NCI-H460 (cell line): ENCODE data around the gene TDRD7. TPM values are rescaled to one million over a fixed set of nuclear protein-coding genes. Genes with fewer than 3 reads are reported as not detected.

Experiments
- DNase-seq: peaks from one replicate; pipeline ENCODE4 v3.0.0-alpha.2; 2016; ENCODE audit warnings: low read depth; ENCODE audit errors: extremely low read depth
- polyA plus RNA-seq: library from polyadenylated mRNA; depleted of rRNA; stranded (reverse); fragments of >200 nt; gene quantifications from 2 replicates; pipeline ENCODE4 v1.2.3, GENCODE V29; 2014; cell fraction: nucleus; rRNA removed
- total RNA-seq: library from RNA; depleted of rRNA; stranded (reverse); fragments of >200 nt; shearing (Covaris generic); gene quantifications from 2 replicates; pipeline ENCODE4 v1.2.3, GENCODE V29; 2014; rRNA removed

TDRD7 gene
- total RNA-seq = 7.5 and 8.4 TPM in 2 replicates
- polyA plus RNA-seq = 6.3 and 6.9 TPM in 2 replicates

DNA sequence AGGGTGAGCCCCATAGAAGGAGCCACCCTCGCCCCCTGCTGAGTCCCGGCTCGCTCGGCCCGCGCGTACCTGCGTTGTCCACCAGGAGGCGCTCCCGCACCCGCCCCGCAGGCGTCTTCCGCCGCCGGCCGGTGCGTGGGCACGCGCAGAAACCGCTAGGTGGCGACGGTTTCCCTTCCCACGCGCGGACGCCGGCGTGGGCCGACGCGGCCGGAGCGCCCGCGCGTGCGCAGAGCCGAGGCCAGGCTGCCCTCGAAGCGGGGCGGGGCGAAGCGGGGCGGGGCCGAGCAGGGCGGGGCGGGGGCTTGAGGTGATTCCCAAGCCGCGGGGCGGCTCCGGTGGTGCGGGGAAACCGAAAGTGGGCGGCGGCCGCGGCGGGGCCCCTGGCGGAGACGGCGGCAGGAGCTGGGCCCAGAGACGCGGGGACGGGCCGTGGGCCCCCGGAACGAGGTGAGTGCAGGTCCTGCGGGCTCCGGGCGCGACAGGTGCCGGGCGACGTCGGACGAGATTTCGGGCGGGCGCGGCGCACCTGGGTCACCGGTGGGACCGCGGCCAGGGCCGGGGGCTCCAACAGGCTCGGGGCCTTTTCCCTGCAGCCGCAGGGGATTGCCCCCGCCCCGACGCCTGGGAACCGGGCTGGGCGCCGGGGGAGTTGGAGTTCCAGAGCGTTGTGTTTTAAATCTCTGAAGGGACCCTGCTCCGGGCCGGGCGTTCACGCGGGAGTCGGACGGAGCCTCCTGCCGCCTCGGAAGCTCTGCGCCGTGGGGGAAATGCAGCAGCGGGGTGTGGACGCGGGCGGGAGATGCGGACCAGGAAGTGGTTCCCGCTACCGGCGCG lies at the start of gene TDRD7:
TDRD7 (plus strand) TSS at position 308 of the 837 bp plus-strand sequence. CDS start 16,370 bp downstream, outside the sequence.
- peak; percentile 70 for DNase-seq

DNA sequence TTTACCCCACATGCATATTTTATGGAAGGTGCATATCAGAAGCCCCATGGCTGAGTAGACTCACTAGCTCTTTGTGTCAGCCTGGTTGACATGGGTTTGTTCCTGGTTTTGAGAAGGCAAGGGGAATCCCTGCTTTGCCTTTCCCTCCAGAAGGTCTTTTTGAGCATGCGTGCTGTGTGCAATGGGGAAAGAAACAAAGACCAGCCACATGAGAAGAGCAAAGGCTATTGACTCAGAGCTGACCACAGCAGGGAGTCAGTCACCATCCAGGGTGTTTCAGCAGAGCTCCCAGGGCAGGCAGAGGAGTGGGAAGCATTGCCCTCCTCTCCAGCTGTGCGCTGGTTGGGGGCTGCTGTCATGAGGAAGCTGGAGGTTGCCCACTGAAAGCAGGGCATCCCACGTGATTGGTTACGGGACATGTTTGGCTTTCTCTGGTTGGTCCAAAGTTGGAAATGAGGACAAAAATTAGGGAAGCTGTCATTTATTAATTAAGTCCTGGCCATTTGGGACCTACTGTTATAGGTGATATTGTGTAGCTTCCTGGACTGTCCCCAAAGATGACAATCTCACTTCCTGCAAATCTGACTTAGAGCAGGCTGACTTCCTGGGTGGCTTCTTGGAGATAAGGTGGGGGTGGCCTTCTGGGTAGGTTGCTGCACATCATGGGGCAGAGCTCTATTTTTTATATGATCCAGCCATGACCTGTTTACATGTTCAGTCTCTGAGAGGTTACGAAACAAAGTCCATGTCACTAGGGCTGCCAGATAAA lies 48.9 kb upstream of the TDRD7 start:
- DNase-seq = no peak

- DNase-seq = no peak
Measured at GRCh38 chr9:97363661-97364299, 48.1 kb upstream of the TDRD7 start.

- DNase-seq = no peak
Measured at GRCh38 chr9:97364769-97365490, 47.0 kb upstream of the TDRD7 start.

GRCh38 chr9:97365634-97366033 lies 46.3 kb upstream of the TDRD7 start:
- DNase-seq = no peak

DNA sequence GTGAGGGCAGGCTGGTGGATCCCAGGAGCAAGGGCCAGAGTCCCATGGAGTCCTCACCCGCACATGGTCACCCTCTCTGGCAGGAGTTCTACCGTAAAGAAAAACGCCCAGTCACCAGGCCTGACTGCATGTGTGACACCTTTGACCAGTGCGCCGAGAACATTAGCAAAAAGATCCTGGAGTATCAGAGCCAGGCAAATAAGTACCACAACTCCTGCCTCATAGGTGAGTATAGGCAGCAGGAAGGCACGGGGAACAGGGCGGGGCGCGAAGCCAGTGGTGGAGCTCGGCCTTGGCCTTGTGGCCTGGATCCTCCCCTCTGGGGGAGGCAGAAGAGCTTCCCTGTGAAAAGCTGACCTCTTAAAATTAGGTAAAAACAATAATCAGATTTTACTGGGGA lies 45.4 kb upstream of the TDRD7 start:
- DNase-seq = no peak

GRCh38 chr9:97366889-97367288 lies 45.0 kb upstream of the TDRD7 start:
- DNase-seq = no peak

- no peak for DNase-seq
Measured at GRCh38 chr9:97367729-97368128, 44.2 kb upstream of the TDRD7 start.

- no peak for DNase-seq
Measured at GRCh38 chr9:97368964-97369363, 42.9 kb upstream of the TDRD7 start.

DNA sequence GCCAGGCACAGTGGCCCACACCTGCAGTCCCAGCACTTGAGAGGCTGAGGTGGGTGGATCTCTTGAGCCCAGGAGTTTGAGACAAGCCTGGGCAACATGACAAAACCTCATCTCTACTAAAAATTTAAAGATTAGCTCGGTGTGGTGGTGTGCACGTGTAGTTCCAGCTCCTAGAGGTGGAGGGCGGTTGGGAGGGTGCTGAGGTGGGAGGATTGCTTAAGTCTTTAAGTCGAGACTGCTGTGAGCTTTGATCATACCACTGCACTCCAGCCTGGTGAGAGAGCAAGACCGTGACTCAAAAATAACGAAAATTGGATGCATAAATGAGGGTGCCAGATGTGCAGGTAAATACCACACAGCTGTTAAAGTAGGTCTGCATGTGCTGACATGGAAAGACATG lies 39.3 kb upstream of the TDRD7 start:
- no peak for DNase-seq

DNA sequence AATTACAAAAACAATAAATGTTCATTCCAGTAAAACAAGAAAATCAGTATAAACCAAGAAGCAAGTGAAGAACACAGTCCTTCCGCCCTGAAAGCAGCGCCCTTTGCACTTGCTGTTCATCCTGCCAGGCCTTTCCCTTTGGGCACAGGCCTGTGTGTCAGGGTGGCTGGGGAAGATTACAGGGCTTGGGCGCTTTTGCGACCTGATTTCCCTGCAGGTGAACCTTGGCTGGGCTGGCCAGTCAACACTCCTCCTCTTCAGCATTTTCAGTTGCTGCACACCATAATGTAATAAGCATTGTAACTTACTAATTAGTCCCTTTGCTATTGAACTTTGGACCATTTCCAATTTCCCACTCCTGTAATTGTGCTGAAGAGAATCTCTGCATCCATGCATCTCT lies 38.6 kb upstream of the TDRD7 start:
- no peak for DNase-seq

- DNase-seq = no peak
Measured at GRCh38 chr9:97374811-97375210, 37.1 kb upstream of the TDRD7 start.

DNA sequence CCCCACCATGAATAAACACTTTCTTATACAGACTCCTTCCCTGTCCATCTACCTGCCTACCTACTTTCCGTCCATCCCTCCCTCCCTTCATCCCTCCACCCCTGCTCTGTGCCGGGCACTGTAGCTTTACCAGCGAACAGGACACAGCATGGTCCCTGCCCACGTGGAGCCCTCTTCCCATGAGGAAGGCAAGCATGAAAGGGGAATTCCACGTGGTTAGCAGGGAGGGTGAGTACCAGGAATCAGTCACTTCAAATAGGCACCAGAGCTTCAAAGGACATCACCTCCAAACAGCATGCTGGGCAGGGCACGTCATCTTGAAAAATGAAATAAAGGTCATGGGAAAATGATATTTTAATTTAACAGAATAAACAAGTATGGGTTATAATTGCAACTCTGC lies 35.0 kb upstream of the TDRD7 start:
- no peak for DNase-seq

GRCh38 chr9:97382099-97382718 lies 29.7 kb upstream of the TDRD7 start:
- no peak for DNase-seq

GRCh38 chr9:97384406-97385262 lies 27.3 kb upstream of the TDRD7 start:
- DNase-seq = no peak

- no peak for DNase-seq
Measured at GRCh38 chr9:97385626-97386264, 26.2 kb upstream of the TDRD7 start.

GRCh38 chr9:97386265-97386633 lies 25.6 kb upstream of the TDRD7 start:
- DNase-seq = no peak

DNA sequence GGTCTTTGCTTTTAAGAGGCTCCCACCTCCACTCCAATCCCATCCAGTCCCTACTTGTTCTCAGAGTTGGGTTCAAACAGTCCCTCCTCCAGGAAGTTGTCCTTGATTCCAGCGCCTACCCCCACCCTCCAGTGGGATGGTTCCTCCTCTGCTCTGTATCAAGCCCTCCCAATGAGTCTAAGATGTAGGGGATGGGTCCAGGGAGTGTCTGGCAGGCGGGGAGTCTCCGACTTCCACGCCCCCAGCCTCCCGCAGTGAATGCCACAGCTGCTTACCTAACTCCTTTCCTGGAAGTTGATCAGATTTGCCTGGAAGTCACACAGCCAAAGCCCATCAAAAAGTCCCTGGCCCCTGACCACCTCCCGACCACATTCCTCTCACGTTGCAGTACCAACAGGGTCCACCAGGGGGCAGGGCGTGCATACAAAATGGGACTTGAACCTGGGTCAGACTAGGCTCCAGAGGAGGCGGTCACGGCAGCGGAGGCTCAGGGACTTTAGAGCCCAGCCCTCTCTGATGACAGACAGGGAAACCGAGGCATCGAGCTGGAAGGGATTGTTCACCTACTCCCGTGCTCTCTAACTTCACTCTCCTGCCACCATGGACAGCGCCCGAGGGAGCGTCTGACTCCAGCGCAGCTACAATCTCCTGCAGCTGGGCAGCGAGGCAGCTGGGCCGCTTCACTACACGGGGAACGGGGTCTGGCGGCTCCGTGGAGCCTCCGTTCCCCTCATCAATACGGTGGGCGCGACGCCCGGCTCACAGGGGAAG lies 25.0 kb upstream of the TDRD7 start:
- DNase-seq = peak; percentile 64
